HS-27A (cell line): Measurements from ENCODE around the gene CLNK.
"Not testable (repeated sequence)": the region's sequence is repeated elsewhere in the genome, so short reads cannot be mapped to it uniquely, and the experiment has no call there.

Experiments
- DNase-seq: peaks from one replicate; pipeline ENCODE4 v3.0.0-alpha.2; 2012; ENCODE audit warnings: low read depth, missing footprints

The CLNK gene

DNA sequence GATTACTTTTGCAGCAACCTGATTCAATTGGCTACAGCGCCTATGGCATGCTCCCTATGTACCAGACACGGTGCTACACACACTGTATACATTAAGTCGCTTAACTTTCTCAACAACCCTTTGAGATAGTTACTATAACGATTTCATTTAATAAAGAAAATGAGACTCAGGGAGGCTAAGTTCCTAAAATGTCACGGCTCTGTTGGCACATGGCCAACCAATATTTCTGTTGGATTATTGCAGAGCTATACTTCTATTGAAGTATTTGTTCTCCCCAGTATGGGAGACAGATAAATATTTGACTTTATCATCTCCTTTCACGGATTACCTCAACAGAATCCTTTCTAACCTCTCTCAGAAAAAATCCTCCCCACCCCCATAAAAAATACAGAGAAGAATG, 25.3 kb downstream of the CLNK start:
- no peak for DNase-seq

DNA sequence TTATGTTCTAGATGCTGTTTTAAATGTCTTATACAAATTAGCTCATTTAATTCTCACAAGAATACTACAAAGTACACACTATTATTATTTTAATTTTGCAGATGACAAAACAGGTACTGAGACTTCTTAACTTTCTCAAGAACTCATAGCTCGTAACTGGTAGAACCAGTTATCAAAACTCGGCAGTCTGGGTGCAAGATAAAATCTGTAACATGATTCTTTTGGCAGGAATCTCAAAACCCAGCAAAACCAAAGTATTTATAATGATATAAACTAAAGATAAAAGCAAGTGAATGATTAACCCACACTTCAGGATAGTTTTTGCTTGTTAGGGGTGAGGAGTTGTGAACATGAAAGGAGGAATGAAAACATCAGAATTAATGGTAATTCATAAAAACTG, 27.6 kb downstream of the CLNK start:
- no peak for DNase-seq

DNA sequence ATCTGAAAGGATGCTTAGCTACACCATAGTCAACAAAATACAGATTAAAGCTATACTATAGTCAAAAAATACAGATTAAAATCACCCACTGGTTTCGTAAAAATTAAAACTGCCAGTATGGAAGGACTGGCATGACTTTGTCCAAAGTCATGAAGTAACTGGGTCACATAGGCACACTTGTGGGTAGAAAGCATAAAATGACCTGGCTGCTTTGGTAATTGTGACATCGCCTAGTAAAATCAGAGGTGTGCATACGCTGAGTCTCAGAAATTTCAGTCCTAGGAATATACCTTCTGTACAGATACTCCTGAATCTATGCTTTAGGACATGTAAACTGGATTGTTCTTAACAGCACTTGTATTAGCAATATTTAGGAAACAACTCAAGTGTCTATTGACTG, 28.1 kb downstream of the CLNK start:
- no peak for DNase-seq

GRCh38 chr4:10655968-10656367, 28.6 kb downstream of the CLNK start:
- DNase-seq: no peak

DNA sequence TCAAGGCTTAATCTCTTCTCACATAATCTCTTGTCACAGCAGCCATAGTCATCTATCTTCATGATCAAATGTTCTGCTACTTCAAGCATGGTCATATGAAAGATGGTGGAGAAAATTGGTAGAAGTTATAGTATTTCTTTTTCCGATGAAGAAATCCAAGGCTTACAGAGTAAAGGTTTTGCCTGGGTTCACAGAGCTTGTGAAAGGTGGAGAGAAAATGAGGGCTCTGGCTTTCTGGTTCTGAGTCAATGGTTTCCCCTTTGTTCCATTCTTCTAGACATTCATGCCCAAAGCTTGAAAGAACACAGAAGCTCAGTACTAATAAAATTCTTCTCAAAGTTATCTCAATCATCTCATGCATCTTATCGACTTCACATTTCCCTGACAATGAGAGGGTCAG, 36.1 kb downstream of the CLNK start:
- no peak for DNase-seq

DNA sequence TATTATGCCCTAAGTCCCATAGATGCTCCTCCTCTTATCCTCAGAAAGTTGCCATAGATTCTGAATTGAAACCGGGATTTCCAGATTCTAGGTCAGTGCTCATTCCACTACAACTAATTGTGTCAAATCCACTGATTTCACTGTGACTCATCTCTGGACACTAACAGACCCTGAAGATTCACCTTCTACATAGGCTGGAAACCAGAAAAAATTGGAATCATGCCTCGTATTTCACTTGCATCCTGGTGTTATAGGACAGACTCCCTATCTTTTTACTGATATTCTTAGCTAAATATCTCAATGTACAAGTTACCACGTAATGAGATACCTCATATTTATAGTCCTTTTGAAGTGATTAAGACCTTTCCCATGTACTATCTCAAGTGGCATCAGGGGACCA, 36.7 kb downstream of the CLNK start:
- no peak for DNase-seq

DNA sequence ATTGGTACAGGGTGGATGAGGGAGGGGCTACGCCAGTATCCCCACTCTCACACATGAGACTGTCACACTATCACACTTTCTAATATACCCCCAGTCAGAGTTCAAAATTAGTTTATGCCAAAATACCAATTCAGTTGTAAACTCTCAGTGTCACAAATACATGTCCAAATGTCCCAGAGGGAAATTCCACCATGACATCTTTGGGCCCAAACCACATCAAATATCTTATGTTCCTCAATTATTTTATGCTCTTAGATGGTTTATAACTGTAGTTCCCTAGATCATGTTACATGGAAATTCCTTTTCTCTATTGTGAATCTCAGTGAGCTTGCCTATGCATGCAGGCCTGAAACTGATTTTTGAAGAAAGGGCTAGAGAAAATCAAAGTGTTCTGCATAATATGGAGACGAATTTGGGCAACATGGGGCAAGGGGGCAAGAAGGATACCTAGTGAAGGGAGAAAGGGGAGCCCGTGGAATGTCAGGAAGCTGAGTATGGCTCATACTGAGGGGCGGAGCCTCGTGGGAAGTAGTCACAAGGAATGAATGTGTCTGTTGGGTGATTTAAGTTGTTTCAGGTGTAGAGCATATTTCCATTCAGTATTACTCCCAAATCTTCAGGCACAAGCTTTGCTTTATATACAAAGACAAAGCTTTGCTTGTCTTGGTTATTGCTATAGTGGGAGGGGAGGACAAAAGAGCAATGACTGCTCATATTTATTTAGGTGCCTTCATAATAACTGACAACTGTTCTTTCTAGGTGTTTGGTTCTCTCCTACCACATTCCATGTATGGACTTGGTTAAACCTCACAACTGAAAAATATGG, 40.8 kb downstream of the CLNK start:
- DNase-seq: no peak

DNA sequence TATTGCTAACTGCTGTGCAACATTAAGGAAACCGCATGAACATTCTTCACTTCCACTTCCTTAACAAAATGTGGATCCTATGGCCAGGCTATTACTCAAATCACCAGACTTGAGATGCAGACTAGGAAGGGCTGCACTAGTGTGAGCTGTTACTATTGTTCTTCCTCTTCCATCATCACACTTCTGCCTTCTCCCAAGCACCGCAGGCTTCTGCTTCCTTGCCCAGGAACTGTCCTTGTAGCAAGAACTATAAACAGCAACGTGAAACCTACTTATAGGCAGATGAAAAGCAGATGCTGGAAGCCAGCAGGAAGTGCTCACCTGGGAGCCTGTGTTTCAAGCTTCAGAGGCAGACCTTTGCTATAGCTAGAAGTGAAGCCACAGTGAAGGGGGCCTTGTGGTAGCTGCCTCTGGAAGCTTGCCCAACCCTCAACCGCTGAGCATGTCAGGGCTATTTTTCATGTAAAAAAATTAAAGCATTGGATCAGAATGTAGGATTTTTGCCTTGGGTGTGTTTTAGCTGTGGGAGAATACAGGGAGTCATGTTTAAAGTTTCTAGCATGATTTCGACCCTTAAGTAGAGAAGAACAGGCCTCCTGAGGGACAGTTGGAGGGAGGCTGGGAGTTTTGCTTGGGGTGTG, 43.9 kb downstream of the CLNK start:
- DNase-seq: no peak

DNA sequence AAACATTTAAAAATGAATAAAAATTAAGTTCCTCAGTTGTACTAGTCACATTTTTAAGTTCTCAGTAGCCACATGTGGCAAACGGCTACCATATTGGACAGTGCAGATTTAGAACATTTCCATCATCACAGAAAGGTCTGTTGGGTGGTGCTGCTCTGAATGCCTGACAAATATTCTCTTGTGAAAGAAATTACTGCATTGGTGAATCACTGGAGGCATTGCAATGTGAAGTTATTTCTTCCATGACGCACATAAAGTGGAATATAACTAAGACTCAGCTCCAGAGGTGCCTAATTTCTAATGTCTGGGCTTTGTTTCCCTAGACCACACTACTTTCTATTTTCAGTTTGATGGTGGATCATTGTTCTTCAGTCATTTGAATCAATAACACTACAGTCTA, 44.9 kb downstream of the CLNK start:
- no peak for DNase-seq

- no peak for DNase-seq
Measured at GRCh38 chr4:10639100-10639499, 45.5 kb downstream of the CLNK start.

GRCh38 chr4:10635091-10635490, 49.5 kb downstream of the CLNK start:
- no peak for DNase-seq

GRCh38 chr4:10629394-10629793, 55.2 kb downstream of the CLNK start:
- DNase-seq: no peak

DNA sequence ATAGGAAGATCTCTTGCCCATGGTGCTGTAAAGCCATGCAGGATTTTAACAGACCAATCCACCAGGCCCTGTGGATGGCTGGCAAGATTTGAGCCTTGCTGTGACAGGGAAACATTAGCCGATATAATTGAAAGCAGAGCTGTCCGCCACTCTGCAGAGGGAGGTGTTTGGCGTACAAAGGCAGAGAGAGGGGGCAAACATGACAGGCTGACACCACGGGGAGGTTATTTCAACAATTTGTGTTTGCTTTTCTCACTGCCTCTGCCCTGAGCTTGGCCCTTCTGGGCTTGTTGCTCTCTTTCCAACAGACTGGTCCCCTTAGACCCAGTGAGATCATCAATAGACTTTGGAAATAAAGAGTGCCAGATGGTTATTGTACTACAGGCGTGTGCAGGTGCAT, 59.4 kb downstream of the CLNK start:
- no peak for DNase-seq

- DNase-seq: no peak
Measured at GRCh38 chr4:10623862-10624261, 60.7 kb downstream of the CLNK start.

DNA sequence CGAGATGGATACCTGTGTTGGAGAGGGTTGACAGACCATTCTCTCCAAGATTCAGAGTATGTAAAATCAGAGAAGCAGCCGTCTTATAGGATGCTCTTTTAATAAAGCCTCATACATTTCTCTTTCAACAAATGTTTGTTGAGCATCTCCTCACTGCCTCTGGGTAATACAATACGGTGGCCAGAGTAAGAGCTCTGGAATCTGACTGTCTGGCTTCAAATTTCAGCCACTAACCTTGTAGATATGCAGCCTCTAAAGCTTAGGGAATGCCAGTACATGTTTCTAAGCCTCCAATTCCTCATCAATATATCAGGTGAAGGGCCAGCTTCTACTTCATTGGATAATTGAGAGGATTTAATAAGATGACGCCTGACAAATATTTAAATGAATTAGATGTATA, 61.3 kb downstream of the CLNK start:
- no peak for DNase-seq

- DNase-seq: no peak
Measured at GRCh38 chr4:10622728-10623127, 61.8 kb downstream of the CLNK start.

DNA sequence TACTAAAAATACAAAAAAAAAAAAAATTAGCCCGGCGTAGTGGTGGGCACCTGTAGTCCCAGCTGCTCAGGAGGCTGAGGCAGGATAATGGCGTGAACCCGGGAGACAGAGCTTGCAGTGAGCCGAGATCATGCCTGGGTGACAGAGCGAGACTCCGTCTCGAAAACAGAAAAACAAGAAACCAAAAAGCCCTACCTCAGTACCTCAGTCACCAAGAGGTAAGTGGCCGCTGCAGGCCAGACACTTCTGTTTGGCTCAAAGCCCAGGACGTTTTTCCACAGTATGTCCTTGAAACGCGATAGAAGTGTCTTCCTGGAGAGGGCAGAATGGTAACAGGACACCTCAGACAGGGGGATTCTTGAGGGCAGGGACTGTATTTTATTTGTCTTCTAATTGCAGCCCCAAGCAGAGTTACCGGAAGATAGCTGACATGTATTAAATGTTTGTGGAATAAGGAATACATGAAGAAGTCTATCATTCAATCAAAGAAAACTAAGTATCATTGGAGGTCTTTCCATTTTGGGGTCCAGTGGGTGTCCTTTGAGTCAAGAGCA, 63.6 kb downstream of the CLNK start:
- DNase-seq: no peak

DNA sequence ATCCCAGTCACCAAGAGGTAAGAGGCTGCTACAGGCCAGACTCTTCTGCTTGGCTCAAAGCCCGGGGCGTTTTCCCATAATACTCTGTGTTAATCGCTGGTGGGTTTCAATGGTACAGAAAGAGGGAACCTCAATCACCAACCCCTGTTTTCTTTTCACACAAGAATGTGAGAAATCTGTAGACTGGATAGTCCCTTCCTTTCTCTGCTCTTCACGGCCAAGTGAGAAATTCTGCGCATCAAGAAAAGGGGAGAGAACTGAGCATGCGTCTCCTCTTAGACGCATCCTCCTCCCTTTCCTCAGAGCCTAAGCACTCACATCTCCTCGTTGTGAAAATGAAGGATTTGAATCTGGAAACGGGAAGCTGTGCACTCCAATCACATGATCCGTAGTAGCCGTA, 64.7 kb downstream of the CLNK start:
- DNase-seq: no peak

DNA sequence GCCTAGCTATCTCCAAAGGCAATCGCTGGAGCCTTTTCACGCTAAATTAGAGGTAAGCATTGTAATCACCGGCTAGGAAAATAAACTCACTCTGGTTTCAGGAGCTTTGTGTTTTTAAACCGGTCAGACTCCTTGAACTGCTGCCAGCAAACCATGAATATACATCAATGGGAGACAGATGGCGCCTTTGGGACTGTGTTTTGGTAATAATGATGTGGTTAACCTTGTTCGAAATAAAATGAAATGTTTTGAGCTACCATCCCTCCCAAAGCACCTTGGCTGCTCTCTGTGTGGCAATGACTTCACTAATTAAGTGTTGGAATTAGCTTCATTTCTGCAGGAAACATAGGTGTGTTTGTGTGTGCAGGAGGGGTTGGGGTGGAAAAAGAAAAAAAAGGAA, 65.3 kb downstream of the CLNK start:
- no peak for DNase-seq

DNA sequence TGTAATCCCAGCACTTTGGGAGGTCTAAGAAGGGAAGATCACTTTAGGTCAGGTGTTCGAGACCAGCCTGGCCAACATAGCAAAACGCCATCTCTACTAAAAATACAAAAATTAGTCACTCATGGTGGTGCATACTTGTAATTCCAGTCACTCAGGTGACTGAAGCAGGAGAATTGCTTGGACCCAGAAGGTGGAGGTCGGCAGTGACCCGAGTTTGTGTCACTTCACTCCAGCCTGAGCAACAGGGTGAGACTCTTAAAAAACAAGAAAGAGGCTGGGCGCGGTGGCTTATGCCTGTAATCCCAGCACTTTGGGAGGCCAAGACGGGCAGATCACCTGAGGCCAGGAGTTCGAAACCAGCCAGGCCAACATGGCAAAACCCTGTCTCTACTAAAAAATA, 69.6 kb downstream of the CLNK start:
- DNase-seq: not testable (repeated sequence)

DNA sequence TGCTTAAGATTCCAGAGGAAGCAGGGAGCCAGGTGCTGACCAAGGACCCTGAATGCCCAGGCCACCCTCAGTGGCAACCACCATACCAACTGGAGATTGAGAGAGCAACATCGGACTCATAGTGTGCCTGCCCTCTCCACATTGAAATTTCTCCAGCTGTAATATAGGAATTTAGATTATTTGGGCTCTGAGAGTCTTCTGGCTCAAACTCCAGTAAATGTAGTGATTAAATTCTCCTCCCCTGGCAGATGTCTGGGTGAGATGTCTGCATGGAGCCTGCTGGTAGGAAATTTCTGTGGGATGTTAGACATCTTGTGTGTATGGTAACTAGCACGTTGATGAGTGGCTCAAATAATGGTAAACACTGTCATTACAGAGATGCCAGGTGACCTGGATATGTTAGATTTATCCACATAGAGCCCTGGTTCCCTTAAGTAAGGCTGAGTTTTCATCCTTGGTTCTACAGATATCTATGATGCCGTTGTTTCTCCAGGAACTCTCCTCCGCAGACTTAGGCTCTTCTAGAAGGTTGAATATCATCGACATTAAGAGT, 70.6 kb downstream of the CLNK start:
- no peak for DNase-seq

DNA sequence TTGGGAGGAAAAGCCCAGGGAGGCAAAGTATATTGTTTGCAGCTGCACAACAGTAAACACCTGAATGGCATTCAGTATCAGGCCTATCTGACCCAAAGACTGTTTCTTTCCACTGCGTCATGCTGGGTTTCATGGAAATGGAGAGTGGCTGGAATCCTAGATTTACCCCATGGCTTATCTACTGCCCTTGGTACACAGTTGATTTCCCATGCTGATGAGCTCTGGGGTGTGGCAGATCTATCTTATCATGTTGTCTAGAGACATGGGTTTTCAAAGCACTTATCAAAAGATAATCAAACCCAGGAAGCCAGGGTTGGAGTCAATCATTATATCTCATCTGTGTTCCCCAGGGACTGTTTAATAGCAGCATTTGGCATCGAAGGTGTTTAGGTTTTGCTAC, 72.1 kb downstream of the CLNK start:
- no peak for DNase-seq

- peak; percentile 48 for DNase-seq
Measured at GRCh38 chr4:10611673-10612072, 72.9 kb downstream of the CLNK start.
